GM12891 (cell line): ENCODE data around the gene SCP2.
"Not testable (repeated sequence)": the region's sequence is repeated elsewhere in the genome, so short reads cannot be mapped to it uniquely, and the experiment has no call there.

Source experiments
- DNase-seq: peaks from one replicate; pipeline ENCODE4 v3.0.0; 2011; ENCODE audit warnings: low spot score; ENCODE audit not compliant: insufficient read length
- FAIRE-seq: peaks from 2 replicates; lab custom pipeline; 2011; peaks lifted over from hg19 to GRCh38; lab: Jason Lieb, UNC
- PAX5 ChIP-seq: IDR thresholded peaks from 2 replicates; pipeline ENCODE4 v1.6.1; 2011; ENCODE audit warnings: low read length, moderate library complexity, mild to moderate bottlenecking; ENCODE audit not compliant: insufficient read depth, severe bottlenecking
- POLR2A ChIP-seq: IDR thresholded peaks from 2 replicates; pipeline ENCODE4 v1.6.1; 2011; ENCODE audit warnings: low read depth, low read length, control low read depth
- POLR2AphosphoS5 ChIP-seq: IDR thresholded peaks from 2 replicates; pipeline ENCODE4 v1.6.1; 2011; ENCODE audit warnings: low read depth, low read length, control low read depth
- POU2F2 ChIP-seq: IDR thresholded peaks from 2 replicates; pipeline ENCODE4 v1.6.1; 2011; ENCODE audit warnings: low read depth, mild to moderate bottlenecking, control low read depth, low read length, moderate library complexity
- SPI1 ChIP-seq: IDR thresholded peaks from 2 replicates; pipeline ENCODE4 v1.6.1; 2011; ENCODE audit warnings: low read depth, low read length, control low read depth
- TAF1 ChIP-seq: IDR thresholded peaks from 2 replicates; pipeline ENCODE4 v1.6.1; 2011; ENCODE audit warnings: low read depth, low read length, control low read depth

Gene SCP2

DNA sequence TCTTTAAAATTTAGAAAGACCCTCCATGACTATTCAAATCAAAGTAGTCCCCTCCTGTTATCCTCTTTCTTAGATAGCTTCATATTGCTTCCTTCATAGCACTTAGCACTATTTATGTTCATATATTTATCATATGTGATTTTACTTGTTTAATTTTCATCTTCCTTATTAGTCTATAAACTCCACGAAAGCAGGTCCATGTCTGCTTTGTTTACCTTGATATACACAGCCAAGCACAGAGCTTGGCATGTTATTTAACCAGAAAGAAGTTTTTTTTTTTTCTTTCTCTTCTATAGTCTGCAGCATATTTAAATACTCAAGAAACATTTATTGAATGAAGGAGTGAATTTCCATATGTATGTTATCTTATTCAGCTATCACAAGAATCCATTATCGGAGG is 36.0 kb downstream of the SCP2 start:
- no peak for FAIRE-seq
- no peak for DNase-seq
- TF ChIP-seq POLR2AphosphoS5 (no peak), TAF1 (no peak), POU2F2 (no peak), SPI1 (no peak), PAX5 (no peak), POLR2A (no peak)

- no peak for DNase-seq
- no peak for TF ChIP-seq PAX5
- FAIRE-seq: no peak
Measured at GRCh38 chr1:52967666-52968065, 40.6 kb downstream of the SCP2 start.

DNA sequence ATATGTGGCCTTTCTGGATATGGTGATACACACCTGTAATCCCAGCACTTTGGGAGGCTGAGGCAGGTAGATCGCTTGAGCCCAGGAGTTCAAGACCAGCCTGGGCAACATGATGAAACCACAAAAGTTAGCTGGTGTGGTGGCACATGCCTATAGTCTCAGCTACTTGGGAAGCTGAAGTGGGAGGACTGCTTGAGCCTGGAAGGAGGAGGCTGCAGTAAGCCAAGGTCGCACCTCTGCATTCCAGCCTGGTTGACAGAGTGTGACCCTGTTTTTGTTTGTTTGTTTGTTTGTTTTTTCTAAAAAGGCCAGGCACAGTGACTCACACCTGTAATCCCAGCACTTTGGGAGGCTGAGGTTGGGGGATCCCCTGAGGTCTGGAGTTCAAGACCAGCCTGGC is 42.2 kb downstream of the SCP2 start:
- DNase-seq, FAIRE-seq: not testable (repeated sequence)

DNA sequence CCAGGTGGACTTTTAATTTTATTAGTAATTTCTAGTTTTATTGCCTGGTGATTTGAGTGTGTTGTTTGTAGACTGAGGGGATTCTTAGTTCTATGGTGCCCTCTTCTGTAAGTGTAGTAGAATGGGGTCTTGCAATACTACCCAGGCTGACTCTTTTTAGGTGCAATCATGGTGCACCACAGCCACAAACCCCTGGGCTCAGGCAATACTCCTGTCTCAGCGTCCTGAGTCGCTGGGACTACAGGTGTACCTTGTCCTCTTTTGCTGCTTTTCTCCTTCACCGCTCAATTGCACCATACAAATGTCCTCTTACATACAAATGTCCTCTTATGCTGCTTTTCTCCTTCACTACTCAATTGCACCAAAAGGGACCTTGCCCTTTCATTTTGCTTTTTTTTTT is 43.1 kb downstream of the SCP2 start:
- FAIRE-seq (no peak), DNase-seq (no peak)
- TF ChIP-seq POU2F2 (no peak), SPI1 (no peak), POLR2AphosphoS5 (no peak), PAX5 (no peak), TAF1 (no peak), POLR2A (no peak)

DNA sequence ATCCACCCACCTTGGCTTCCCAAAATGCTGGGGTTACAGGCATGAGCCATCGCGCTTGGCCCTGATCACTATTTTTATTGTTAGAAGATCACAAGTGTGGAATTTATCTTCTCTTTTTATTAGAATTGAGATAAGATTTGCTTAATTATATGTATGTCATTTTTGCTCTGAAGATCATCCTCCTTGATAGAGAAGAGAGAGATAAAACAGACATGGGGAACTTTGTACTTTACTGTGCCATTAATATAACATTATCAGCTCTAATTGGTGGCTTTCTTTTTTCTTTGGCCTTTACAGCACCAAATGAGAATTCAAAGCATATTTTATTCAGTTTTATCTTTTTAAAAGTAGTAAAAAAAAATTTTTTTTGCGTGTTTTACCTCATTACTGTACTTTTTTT is 46.8 kb downstream of the SCP2 start:
- no peak for TF ChIP-seq POLR2A
- TF ChIP-seq POU2F2: no peak
- no peak for TF ChIP-seq TAF1
- TF ChIP-seq SPI1: no peak
- no peak for TF ChIP-seq POLR2AphosphoS5
- TF ChIP-seq PAX5: no peak
- DNase-seq (no peak), FAIRE-seq (no peak)

DNA sequence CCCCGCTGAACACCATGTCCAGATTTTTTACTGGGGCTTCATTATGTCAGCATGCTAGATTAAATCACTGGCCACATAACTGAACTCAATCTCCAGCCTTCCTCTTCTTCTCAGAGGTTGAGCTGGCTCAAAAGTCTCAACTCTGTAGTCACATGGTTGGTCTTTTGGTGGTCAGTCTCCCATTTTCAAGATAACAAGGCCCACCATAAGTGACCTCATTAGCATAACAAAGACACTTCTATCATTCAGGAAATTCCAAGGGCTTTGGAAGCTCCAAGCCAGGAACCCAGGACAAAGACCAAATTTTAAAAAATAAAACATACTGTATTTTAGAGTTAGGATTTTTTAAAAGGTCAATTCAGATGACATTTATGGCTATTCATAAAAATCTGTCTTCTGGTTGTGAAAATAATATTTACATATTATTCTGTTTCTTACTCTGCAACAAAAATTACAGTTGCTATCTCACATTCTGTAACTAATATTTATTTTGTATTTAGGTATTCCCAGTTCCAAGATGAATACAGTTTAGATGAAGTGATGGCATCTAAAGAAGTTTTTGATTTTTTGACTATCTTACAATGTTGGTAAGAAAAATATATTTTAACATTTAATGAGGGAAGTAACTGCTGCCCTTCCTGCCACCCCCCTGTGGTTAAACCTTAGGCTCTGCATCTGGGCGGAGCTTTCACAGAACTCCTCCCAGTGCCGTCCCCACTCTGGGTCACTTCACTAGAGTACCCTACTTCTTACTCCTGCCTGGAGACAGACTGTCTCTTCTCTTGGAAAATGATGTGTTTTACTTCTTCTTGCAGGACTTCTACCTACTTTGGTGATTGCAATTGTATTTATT is 49.3 kb downstream of the SCP2 start:
- DNase-seq (no peak), FAIRE-seq (no peak)
- TF ChIP-seq TAF1 (no peak), POU2F2 (no peak), POLR2AphosphoS5 (no peak), SPI1 (no peak), PAX5 (no peak), POLR2A (no peak)

DNA sequence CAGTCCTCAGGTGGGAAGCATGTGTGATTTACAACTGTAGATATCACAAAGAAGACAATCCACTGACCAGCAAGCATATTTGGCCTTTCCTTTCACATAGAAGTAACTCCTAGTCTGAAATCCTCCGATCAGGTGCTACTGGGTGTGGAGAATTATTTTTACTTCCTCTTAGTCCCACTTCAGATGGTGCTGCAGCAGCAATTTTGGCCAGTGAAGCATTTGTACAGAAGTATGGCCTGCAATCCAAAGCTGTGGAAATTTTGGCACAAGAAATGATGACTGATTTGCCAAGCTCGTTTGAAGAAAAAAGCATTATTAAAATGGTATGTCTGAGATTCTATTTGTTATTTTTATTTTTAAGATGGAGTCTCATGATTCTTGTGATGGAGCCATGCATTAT is 51.0 kb downstream of the SCP2 start:
- DNase-seq (no peak), FAIRE-seq (no peak)
- TF ChIP-seq POLR2A (no peak), POLR2AphosphoS5 (no peak), SPI1 (no peak), PAX5 (no peak), TAF1 (no peak), POU2F2 (no peak)

GRCh38 chr1:52992733-52993132 is 65.7 kb downstream of the SCP2 start:
- not testable (repeated sequence) for DNase-seq

DNA sequence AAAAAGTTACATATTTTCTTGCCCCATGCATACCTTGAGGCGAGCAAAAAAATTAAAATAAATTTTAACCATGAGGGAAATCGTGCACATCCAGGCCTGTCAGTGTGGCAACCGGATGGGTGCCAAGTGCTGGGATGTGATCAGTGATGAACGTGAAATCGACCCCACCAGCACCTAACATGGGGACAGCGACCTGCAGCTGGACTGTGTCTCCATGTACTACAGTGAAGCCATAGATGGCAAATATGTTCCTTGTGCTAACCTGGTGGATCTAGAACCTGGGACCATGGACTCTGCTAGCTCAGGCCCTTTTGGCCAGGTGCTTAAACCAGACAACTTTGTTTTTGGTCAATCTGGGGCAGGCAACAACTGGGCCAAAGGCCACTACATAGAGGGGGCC is 67.6 kb downstream of the SCP2 start:
- no peak for FAIRE-seq
- TF ChIP-seq PAX5 (no peak), POU2F2 (no peak), SPI1 (no peak), TAF1 (no peak), POLR2AphosphoS5 (no peak), POLR2A (no peak)
- DNase-seq: no peak

More at GRCh38 chr1:52992733-52993132, 65.7 kb downstream of the SCP2 start:
- not testable (repeated sequence) for FAIRE-seq

GRCh38 chr1:52996653-52997052 is 69.6 kb downstream of the SCP2 start:
- no peak for FAIRE-seq
- TF ChIP-seq POLR2A (no peak), SPI1 (no peak), POLR2AphosphoS5 (no peak), POU2F2 (no peak), TAF1 (no peak), PAX5 (no peak)
- DNase-seq: no peak

DNA sequence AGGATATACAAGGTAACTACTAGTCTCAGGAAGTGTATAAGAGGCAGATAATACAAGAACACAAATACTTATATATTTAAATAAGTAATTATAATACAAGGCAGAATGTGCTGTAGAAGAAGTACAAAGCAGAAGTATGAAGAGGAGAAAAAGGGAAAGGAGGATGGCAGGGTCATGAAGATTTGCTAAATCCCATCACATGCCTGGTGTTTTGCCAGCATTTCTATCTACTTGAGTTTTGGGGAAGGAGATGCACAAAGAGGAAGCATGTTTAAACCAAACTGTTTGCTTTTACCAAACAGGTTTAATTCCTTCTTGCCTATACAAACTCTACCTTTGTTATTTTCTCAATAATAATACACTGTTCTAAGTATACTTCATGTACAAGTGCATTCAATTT is 74.1 kb downstream of the SCP2 start:
- FAIRE-seq (no peak), DNase-seq (no peak)
- TF ChIP-seq POLR2A: no peak
- TF ChIP-seq TAF1: no peak
- no peak for TF ChIP-seq PAX5

DNA sequence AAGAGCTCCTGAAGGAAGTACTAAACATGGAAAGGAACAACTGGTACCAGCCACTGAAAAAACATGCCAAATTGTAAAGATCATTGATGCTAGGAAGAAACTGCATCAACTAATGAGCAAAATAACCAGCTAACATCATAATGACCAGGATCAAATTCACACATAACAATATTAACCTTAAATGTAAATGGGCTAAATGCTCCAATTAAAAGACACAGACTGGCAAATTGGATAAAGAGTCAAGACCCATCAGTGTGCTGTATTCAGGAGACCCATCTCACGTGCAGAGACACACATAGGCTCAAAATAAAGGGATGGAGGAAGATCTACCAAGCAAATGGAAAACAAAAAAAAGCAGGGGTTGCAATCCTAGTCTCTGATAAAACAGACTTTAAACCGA is 79.5 kb downstream of the SCP2 start:
- not testable (repeated sequence) for DNase-seq, FAIRE-seq

GRCh38 chr1:53010247-53010646 is 83.2 kb downstream of the SCP2 start:
- not testable (repeated sequence) for DNase-seq, FAIRE-seq
